HPDE6-E6E7 (cell line): ENCODE data around the gene SLC29A3.

Experiments used
- DNase-seq: peaks from one replicate; pipeline ENCODE4 v3.0.0; 2011; ENCODE audit warnings: missing footprints; ENCODE audit errors: extremely low spot score

SLC29A3 gene

GRCh38 chr10:71368643-71369042, 49.6 kb downstream of the SLC29A3 start:
- DNase-seq, result no peak

DNA sequence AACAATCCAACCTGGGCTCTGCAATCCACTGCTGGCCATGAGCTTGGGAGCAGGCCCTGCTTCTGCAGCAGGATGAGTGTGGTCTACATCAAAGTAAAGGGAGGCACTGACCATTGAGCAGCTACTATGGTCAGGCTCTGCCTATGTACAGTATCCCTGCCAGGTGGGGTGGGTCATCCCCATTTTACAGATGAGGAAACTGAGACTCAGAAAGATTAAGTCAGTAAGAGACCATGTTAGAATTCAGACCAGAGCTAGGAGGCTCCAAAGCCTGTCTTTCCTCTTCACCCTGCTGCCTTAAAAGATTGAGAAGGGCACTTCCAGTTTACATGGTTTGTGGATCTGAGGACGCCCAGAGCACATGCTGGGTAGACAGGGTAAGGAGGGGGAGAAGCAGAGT, 50.5 kb downstream of the SLC29A3 start:
- no peak for DNase-seq

GRCh38 chr10:71370031-71370430, 51.0 kb downstream of the SLC29A3 start:
- DNase-seq, result no peak

DNA sequence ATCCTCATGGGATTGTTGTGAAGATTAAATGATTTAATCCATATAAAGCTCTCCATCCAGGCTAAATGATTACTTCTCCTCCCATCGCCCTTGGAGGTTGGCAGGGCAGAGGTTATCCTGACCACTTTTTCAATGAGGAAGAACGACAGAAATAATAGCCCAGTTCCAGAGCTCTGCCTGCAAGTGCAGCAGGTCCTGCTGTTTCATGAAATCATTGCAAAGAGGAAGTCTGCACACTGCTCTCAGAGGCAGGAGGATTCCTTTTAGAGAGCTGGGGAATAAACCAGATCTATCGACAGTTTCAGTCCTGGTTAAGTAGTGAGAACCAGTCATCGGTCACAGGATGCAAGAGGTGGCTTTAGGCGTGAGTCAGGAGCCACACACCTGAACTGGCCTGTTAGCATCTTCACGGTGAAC, 52.7 kb downstream of the SLC29A3 start:
- no peak for DNase-seq

GRCh38 chr10:71372882-71373495, 53.9 kb downstream of the SLC29A3 start:
- DNase-seq, result no peak

DNA sequence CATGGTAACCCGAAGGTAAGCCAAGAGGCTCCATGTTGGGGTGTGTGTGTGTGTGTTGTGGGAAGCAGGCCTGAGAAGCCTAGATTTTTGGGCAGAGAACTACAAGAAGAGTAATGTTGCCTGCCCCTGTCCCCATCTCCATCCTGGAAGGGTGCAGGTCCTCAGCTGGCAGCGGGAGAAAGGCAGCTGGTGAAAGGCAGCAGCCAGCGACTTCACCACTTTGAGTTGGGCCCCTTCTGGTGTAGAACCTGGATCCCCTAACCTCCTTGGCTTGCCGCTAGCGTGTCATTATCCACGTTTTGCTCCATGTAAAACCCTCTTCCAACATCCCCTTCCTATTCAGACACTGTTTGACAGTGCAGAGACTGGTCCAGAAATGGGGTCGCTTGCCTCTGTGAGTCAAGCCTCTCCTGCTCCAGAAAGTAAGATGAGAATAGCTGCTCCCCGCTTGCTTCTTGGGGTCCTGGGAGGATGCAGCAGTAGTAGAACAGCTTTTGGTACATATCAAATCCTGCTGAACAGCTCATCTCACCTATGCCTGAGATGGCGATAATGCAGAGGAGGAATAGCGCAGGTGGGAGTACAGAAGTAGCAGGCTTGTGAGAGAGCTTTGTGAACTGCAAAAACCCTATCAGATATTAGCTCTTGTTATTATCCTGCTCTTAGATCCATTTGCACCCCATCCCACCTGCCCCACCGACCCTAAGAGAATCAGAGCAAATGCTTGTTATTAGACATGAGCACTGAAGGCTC, 55.6 kb downstream of the SLC29A3 start:
- no peak for DNase-seq

GRCh38 chr10:71375952-71376351, 56.9 kb downstream of the SLC29A3 start:
- DNase-seq, result no peak

- no peak for DNase-seq
Observed at GRCh38 chr10:71378336-71379117, 59.5 kb downstream of the SLC29A3 start.

DNA sequence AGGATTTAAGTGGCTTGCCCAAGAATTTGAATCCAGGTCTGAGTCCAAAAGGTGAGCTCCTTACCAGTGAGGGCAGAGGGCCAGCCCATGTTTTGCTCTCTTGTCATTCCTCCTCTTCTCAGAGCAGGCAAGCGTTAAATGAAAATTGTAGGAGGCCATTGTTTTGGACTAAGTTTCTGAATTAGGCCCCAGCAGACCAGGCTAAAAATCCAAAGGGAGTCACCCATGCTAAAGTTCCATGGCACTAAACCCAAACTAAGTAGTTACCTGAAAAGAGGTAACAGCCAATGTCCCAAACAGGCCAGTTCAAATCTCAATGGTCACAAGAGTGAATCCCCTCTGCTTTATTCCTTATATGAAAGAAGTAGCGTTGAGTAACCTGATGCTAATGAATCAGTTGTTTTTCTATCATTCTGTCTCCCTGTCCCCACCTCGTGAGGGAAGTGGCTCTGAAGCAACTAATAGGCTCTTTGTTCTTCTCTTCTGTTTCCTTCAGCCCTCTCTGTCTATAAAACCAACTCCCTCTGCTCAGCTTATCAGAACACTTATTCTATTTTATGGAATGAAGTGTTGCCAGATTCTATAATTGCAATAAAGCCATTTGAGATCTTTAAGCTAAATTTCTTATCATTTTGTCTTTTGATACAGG, 60.2 kb downstream of the SLC29A3 start:
- DNase-seq, result no peak

DNA sequence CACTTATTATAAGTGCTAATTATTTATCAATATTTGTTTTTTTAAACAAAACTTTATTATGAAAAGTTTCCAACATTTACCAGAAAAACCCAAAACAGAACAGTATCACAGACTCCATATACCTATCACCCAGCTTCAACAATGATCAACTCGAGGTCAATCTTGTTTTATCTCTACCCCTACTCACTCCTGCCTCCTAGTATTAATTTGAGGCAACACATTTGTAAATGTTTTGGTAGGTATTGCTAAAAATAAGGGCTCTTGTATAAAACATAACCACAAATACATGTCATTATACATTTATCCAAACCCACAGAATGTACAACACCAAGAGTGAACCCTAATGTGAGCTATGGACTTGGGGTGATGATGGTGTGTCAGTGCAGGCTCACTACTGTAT, 61.8 kb downstream of the SLC29A3 start:
- no peak for DNase-seq

DNA sequence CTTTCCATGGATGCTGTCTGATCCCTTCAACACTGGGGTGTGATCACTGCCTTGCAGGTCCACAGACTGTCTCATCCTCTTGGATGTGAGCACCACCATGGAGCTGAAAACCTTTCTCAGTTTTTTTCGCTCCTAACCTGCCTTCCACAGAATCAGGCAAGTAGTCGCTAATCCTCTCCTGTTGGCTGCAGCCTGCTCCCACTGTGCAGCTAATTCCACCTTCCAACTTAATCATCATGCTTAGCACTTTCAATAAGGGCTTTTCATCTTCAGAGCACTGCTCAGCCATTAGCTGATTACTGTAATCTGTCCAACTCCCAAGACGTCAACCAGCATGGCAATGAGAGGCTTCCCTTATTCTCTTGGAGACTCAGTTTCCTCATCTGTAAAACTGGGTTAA, 62.6 kb downstream of the SLC29A3 start:
- no peak for DNase-seq

- no peak for DNase-seq
Observed at GRCh38 chr10:71382028-71382427, 63.0 kb downstream of the SLC29A3 start.

GRCh38 chr10:71382757-71383156, 63.7 kb downstream of the SLC29A3 start:
- no peak for DNase-seq

DNA sequence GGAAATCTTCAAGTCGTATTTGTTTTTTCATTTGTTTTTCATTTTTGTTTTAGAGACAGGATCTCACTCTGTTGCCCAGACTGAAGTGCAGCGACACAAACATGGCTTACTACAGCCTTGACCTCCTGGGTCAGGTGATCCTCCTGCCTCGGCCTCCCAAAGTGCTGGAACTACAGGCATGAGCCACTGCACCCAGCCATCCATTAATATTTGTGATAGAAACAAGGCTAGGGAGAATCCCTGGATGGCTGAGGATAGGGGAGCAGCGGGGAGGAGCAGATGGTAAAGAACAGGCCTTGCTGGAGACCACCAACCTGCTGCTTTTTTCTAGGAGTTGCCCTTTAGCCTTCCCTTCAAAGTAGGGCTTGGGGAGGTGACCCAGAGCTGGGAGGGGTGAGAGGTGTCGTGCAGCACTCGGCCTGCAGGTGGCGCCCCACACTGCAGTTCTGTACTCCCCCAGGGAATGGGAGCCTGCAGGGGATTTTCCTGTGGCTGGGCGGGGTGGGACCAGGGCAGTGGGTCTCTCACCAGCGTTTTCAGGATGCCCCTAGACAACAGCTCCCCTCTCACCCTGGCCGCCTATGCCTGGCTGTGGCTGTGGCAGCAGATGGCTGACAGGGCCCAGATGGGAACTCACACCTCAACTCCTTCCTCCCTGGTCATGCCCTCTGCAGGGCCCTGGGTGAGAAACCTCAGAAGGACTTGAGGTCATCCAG, 65.1 kb downstream of the SLC29A3 start:
- DNase-seq, result peak; percentile 59

DNA sequence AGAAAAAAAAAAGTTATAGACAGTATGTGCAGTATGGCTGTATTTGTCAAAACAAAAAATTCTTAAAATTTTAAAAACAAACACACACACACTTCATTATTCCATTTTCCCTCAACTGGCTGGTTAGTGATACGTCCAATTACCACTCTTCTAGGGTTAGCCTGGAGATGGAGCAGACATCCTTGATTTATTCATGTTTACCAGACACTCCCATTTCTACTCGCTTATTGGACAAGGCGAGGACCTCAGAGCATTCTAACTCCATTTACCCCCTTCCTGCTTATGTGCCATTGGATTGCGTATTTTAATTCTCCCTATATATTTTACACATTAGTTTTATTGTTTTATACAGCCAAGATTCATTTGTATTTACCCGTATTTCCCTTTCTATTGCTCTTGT, 69.1 kb downstream of the SLC29A3 start:
- DNase-seq, result no peak

- DNase-seq, result no peak
Observed at GRCh38 chr10:71388583-71389310, 69.7 kb downstream of the SLC29A3 start.

DNA sequence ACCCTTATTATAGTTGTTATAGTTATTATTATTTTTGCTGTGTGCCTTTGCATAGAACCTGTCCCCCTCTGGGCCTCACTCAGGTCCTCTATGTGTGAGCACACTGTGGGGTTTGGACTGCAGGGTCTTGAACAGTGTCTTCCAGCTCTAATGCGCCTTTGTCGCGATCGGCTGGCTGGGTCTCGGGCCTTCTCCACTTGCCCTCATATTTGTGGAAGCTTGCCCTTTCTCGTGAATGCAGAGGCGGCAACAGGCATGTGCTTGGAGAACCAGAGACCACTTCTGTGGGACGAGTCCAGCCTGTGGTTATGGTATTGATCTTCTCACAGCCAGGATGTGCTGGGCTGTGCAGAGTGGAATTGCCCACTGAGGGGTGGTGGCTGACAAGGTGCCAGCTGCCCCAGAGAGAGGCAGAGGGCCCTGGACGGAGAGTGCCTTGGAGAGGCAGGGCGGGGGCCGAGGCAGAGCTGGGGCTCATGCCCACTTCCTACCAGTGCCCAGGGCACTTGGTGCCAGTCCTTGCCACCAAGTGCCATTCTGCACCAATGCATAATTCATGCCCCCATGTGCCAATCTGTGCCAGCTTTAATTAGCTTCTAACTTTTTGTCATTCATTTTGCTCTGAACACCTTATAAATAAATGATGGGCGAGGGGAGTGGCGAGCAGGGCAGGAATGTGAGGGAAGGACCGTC, 70.9 kb downstream of the SLC29A3 start:
- no peak for DNase-seq

GRCh38 chr10:71390461-71390835, 71.4 kb downstream of the SLC29A3 start:
- no peak for DNase-seq

DNA sequence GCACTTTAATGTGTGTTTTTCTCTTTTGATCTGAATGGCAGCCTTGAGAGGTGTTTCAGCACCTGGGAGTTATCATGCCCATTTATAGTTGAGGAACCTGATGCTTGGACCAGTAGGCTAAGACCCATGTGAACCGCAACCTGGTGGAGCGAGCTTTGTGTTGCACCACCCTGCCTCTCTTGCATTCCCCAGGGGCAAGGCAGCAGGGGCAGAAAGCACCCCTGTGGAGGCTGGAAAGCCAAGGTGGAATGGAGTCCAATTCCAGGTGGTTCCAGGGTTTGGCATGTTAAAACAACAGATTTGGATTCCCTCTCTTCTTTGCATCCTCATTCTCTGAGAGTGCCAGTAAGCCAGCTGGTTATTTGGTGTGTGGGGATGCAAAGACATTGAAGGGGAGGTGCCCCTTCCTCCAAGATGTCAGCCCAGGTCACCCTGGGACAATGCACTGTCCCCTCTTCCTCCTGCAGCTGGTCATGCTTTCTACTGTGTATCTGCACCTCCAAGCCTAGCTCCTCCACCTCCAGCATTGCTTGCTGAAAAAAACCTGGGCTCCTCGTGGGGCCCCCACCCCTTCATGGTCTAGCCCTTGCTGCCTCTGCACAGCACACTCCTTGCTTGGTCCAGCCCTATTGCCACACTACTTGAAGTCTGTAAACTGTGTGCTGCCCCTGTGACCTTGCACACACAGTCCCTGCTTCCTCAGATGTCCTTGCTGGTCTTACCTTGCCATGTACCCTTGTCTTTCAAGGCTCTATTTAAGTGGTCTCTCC, 72.0 kb downstream of the SLC29A3 start:
- no peak for DNase-seq

DNA sequence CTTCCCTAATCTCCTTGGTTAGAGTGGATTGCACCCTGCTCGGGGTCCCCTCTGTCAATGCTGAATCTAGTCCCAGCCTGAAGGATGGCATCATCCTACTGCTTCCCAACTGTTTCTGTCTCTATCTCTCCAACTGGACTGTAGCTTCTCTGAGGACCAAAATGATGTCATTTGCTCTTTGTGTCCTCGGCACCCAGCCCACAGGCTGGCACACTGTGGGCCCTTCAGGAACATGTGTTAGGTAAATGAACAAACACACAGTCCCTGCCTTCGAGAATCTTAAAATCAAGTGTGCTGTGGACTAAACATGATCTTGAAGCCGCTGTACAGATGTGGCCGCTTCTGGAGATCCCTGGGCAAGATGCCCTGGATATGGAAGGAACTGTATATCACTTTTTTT, 72.6 kb downstream of the SLC29A3 start:
- DNase-seq, result no peak
